Left kidney (tissue), 2 donors: Measurements from ENCODE around the gene TFF1. TPM values are rescaled to one million over a fixed set of nuclear protein-coding genes. Genes with fewer than 3 reads are reported as not detected.
A peak's percentile ranks its signal among the peaks of the same experiment; 100 is the strongest.

Experiments used
- DNase-seq: peaks from one replicate; pipeline ENCODE4 v3.0.0-alpha.2; 2013
- polyA plus RNA-seq: library from polyadenylated mRNA; unstranded; fragments of 120-200 nt; gene quantifications from one replicate; pipeline ENCODE4 v1.2.1, GENCODE V29; 2013; ENCODE audit not compliant: insufficient read length

TFF1 gene
- polyA plus RNA-seq, 1 donor = not detected

GRCh38 chr21:42317826-42318746 is 48.2 kb downstream of the TFF1 start:
- no peak for DNase-seq

DNA sequence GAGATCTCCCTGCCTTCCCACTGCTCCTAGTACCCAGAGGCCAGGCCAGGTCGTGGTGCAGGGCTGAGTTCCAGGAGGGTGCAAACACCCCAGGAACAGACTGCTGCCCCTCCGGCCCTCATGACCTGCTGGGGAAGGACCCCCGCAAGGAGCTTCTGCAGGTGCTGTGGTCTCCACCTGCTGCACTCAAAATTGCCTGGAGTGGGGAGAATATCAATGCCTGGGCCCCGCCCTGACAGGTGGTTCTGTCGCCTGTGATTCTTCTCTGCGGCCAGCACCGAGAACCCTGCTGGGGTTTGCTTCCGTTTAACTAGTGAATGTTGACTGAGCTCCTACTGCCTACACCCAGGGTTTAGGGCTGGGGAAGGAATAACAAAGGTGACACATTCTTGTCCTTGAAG is 49.0 kb downstream of the TFF1 start:
- no peak for DNase-seq

DNA sequence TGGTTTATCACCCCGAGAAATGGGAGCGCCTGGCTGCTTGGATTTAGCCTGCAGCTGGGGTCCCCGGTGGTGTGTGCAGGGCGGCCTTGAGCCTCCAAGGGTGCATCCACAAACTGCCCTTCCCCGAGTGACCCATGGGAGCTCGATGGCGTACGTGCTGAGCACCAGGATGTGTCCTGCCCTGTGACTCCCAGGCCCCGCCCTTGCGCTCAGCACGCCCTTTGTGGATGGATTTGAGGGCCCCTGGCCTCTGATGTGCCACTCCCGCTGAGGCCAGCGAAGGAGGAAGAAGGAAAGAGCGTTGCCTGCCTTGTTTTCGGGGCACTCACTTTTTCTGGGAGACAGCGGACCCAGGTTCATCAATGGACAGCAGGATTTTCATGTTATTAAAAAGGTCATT is 49.4 kb downstream of the TFF1 start:
- DNase-seq = no peak

DNA sequence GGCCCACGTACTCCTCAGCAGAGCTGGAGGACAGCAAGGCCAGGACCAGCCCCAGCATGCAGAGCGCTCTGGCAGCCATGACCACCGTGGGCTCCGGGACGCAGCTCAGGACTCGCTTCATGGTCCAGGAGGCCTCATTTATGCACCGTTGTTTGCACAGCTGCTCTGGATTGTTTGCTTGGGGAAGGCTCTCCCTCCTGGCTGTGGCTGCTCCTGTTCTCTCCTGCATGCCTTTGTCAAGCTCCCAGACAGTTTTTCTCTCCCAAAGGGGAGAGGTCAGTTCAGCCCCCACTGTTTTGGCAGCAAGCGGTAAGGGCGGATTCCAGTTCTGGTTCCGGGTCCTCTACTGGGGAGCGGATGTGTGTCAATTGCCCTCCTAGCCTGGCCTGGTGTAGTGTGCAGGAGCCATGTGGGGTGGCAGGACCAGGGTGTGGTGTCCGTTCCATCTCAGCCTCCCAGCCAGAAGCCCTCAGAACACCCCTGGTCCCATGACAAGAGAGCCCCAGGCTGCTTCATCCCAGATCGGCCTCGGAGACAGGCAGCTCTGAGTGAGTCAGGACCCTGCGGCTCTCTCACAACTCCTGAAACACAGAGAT is 50.9 kb downstream of the TFF1 start, which contains the start of gene TFF3:
TSS of gene TFF3 (minus strand) at position 114 of the 596 bp plus-strand sequence. CDS start at position 79, 35 bp downstream.
- peak; percentile 68 for DNase-seq

DNA sequence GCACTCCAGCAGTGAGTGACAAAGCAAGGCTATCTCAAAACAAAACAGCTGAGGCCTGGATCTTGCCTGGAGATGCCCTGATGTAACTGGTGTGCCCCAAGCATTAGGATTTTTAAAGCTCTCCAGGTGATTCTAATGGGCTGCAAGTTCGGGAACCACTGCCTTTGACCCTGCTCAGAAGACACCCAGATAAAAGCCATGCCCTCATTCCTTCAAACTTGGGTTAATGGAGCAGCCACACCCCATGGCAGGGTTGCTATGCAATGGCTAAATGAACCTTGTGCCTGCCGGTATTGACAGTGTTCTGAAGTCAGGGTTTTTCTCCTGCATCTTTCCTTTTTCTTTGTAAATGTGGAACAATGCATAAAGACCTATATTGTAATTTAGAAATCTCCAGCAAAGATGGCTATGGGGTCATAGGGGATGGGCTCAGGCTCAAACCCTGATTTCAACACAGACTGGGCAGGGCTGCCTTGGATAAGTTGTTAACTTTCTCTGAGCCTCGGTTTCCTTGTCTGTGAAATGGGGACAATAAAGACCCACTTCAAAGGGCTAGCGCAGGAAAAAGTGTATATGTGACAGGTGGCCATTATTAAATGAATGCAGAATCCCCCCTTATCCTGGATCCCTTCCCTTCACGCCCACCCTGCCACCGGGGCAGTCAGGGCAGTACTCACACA is 51.6 kb downstream of the TFF1 start:
- no peak for DNase-seq

DNA sequence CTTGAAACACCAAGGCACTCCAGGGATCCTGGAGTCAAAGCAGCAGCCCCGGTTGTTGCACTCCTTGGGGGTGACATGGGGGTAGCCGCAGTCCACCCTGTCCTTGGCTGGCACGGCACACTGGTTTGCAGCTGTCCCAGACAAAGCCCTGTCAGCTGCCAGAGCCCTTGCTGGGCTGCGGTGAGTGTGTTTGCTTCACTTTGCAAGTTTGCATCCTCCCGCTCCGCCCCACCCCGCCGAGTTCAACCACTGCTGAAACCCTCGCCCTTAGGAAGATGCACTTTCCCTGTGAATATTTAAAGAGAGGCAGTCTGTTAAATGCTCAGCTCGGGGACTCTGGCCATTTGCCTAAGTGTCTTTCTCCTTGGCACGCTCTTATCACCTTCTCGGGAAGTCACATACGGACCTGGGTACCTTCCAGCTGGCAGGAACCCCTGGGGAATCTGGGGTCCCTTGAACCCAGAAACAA is 52.8 kb downstream of the TFF1 start:
- DNase-seq = no peak

DNA sequence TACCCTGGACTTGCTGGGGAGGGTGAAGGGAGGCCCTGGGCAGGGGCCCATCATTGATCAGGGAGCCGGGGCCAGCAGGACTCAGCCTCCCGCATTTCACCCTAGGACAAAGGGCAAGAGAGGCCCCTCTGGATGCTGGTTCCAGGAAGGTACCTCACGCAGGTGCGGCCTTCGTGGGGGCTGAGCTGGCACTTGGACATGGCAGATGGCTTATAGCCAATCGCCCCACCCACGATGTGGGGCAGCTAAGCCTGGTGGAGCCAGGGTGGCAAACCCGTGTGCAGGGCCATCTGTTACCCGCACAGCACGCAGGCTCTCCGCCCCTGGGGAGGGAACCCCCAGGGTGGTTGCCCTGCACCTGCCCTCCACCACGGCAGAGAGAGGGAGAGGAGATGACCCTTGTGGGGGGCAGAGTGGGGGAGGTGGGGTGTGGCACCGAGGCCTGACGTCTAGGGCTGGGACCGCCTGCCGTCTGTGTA is 53.7 kb downstream of the TFF1 start:
- DNase-seq = no peak

Other genes with a start within 250 kb of the TFF1 start
- gene ABCG1, start 147.4 kb downstream of the TFF1 start, polyA plus RNA-seq = 10.2 TPM
- gene TFF3, start 51.1 kb downstream of the TFF1 start, polyA plus RNA-seq = 3.0 TPM
- gene TFF2, start 15.5 kb downstream of the TFF1 start, polyA plus RNA-seq = not detected
- 1.7 TPM for gene TMPRSS3, start 29.5 kb upstream of the TFF1 start, polyA plus RNA-seq
- gene UBASH3A, start 37.4 kb upstream of the TFF1 start, polyA plus RNA-seq = not detected
- gene RSPH1, start 129.7 kb upstream of the TFF1 start, polyA plus RNA-seq = 14.4 TPM
- gene SLC37A1, start 147.3 kb upstream of the TFF1 start, polyA plus RNA-seq = 8.0 TPM